SK-N-SH (cell line): Measurements from ENCODE around the gene CFAP57. TPM values are rescaled to one million over a fixed set of nuclear protein-coding genes. Genes with fewer than 3 reads are reported as not detected.

Experiments
- CTCF ChIA-PET: fragments of 300-600, 350-600 bp; formaldehyde crosslinking; extraction: SDS; loops from one replicate; lab custom pipeline; 2021; lab: Yijun Ruan, JAX
- POLR2A ChIA-PET: fragments of 350-600 bp; sonication (Branson Sonifier 250); formaldehyde crosslinking; extraction: SDS; loops from one replicate; lab custom pipeline; 2020; ENCODE audit warnings: antibody characterized with exemption, inconsistent platforms; lab: Yijun Ruan, JAX
- DNase-seq: peaks from one replicate; pipeline ENCODE4 v3.0.0; 2012
- H2AFZ ChIP-seq: fragments of 200-600 bp; sonication (generic); 2 replicates; pipeline ENCODE4 v1.8.1; 2016; ENCODE audit warnings: antibody characterized with exemption, mild to moderate bottlenecking, low read depth
- H3F3A ChIP-seq: fragments of 200-600 bp; sonication (generic); replicated peaks from 2 replicates; pipeline ENCODE3; 2016; ENCODE audit warnings: antibody characterized with exemption, mild to moderate bottlenecking; ENCODE audit not compliant: insufficient read depth
- H3K27ac ChIP-seq, 2 experiments: fragments of 200-500 bp in 1 of 2; fragments of 200-600 bp in 1 of 2; sonication (Bioruptor generic) in 1 of 2; sonication (generic), shearing (Covaris generic) in 1 of 2; 2 replicates each; pipeline versions ENCODE4 v1.5.1 to v1.6.1; 2014 to 2016; ENCODE audit warnings: low read depth in 2 of 2, inconsistent platforms in 1 of 2, low read length in 1 of 2, mild to moderate bottlenecking in 1 of 2, mixed read lengths in 1 of 2
- H3K27me3 ChIP-seq: fragments of 200-600 bp; sonication (generic), shearing (Covaris generic); 2 replicates; pipeline ENCODE4 v1.6.1; 2016; ENCODE audit warnings: mixed run types; ENCODE audit not compliant: insufficient read depth
- H3K36me3 ChIP-seq, 2 experiments: fragments of 200-500 bp in 1 of 2; fragments of 200-600 bp in 1 of 2; sonication (Bioruptor generic) in 1 of 2; sonication (generic) in 1 of 2; replicated peaks in 1 of 2; 2 replicates each; pipeline versions ENCODE3 to v1.5.1; 2014 to 2016; ENCODE audit warnings: low read length in 1 of 2, mild to moderate bottlenecking in 1 of 2; ENCODE audit not compliant: insufficient read depth in 2 of 2, control insufficient read depth in 1 of 2
- H3K4me1 ChIP-seq, 2 experiments: fragments of 200-500 bp in 1 of 2; fragments of 200-600 bp in 1 of 2; sonication (Bioruptor generic) in 1 of 2; sonication (generic), shearing (Covaris generic) in 1 of 2; 2 replicates each; pipeline versions ENCODE4 v1.5.1 to v1.6.1; 2014 to 2016; ENCODE audit warnings: low read depth in 1 of 2, low read length in 1 of 2, mixed run types in 1 of 2; ENCODE audit not compliant: insufficient read depth in 2 of 2, control insufficient read depth in 1 of 2
- H3K4me2 ChIP-seq: fragments of 200-600 bp; sonication (generic), shearing (Covaris generic); 2 replicates; pipeline ENCODE4 v1.6.1; 2017; ENCODE audit warnings: mixed run types
- H3K4me3 ChIP-seq, 2 experiments: fragments of 200-500 bp in 1 of 2; fragments of 200-600 bp in 1 of 2; sonication (Bioruptor generic) in 1 of 2; sonication (generic), shearing (Covaris generic) in 1 of 2; 2 replicates each; pipeline versions ENCODE4 v1.5.1 to v1.8.1; 2014 to 2016; ENCODE audit warnings: low read depth in 2 of 2, inconsistent platforms in 1 of 2, low read length in 1 of 2, mild to moderate bottlenecking in 1 of 2, mixed read lengths in 1 of 2, moderate library complexity in 1 of 2
- H3K79me2 ChIP-seq: fragments of 200-600 bp; sonication (generic); 2 replicates; pipeline ENCODE4 v1.8.1; 2017; ENCODE audit warnings: mild to moderate bottlenecking; ENCODE audit not compliant: insufficient read depth
- H3K9ac ChIP-seq: fragments of 200-600 bp; sonication (generic); 2 replicates; pipeline ENCODE4 v1.6.1; 2017; ENCODE audit warnings: mixed run types
- H3K9me2 ChIP-seq: fragments of 200-600 bp; sonication (generic); 2 replicates; pipeline ENCODE4 v1.6.1; 2017; ENCODE audit warnings: mixed run types
- H3K9me3 ChIP-seq: fragments of 200-600 bp; sonication (generic); 2 replicates; pipeline ENCODE4 v1.6.1; 2017; ENCODE audit warnings: mixed run types, mild to moderate bottlenecking, moderate library complexity
- H4K20me1 ChIP-seq: fragments of 200-600 bp; sonication (generic); 2 replicates; pipeline ENCODE4 v1.6.1; 2017; ENCODE audit warnings: mild to moderate bottlenecking, mixed run types; ENCODE audit not compliant: insufficient read depth
- CHD2 ChIP-seq: fragments of 150-350 bp; IDR thresholded peaks from 2 replicates; pipeline ENCODE4 v1.6.1; 2018; ENCODE audit warnings: low read length; ENCODE audit not compliant: partially characterized antibody
- EP300 ChIP-seq, 2 experiments: IDR thresholded peaks; 2 replicates each; pipeline versions ENCODE4 v1.4.0 to v1.6.1; 2012; ENCODE audit warnings: borderline replicate concordance in 1 of 2, low read depth in 1 of 2, low read length in 1 of 2
- FOSL2 ChIP-seq: IDR thresholded peaks from 2 replicates; pipeline ENCODE4 v1.4.0; 2012; ENCODE audit warnings: low read depth, mild to moderate bottlenecking, moderate library complexity, borderline replicate concordance
- GATA2 ChIP-seq: sonication (generic); formaldehyde crosslinking; IDR thresholded peaks from 2 replicates; pipeline ENCODE4 v1.5.0; 2020; ENCODE audit warnings: mild to moderate bottlenecking, missing genetic modification reagents
- RCOR1 ChIP-seq: fragments of 150-350 bp; IDR thresholded peaks from 2 replicates; pipeline ENCODE4 v1.6.1; 2017; ENCODE audit warnings: antibody characterized with exemption, low read length
- SMC3 ChIP-seq: IDR thresholded peaks from 2 replicates; pipeline ENCODE4 v1.6.1; 2012; ENCODE audit warnings: low read depth, low read length, improper control_type of control experiment
- TCF12 ChIP-seq: IDR thresholded peaks from 2 replicates; pipeline ENCODE4 v1.4.0; 2012
- TEAD4 ChIP-seq: IDR thresholded peaks from 2 replicates; pipeline ENCODE4 v1.4.0; 2012; ENCODE audit warnings: mild to moderate bottlenecking, borderline replicate concordance; ENCODE audit not compliant: insufficient read depth
- WGBS: methylation state at CpG from one replicate; pipeline ENCODE4 v1.1.6; 2017; ENCODE audit warnings: low lambda C conversion rate; 5-methylcytosine and 5-hydroxymethylcytosine counted together
- polyA plus RNA-seq, 3 experiments: library from polyadenylated mRNA; depleted of rRNA; stranded (reverse); fragments of >200 nt; gene quantifications; 2 replicates each; pipeline ENCODE4 v1.2.3, GENCODE V29; 2012
- TF ChIP-seq, protein P1 (sequence below): IDR thresholded peaks from 2 replicates; pipeline ENCODE4 v1.4.0; 2012; ENCODE audit warnings: low read depth, borderline replicate concordance
- TF ChIP-seq, protein P2 (sequence below): fragments of 150-350 bp; IDR thresholded peaks from 2 replicates; pipeline ENCODE4 v1.6.1; 2016; ENCODE audit warnings: mild to moderate bottlenecking, low read depth, low read length

Gene CFAP57
- polyA plus RNA-seq, 1 of the 3 experiments (the other 2 are of a cell fraction), result 0.36 TPM

- H3K4me1 ChIP-seq, result 0 out of 4 replicates have a peak, but pooled peaks cover 0 to 6% of the 10 kb centered on the region in 2 experiments
- H3K4me3 ChIP-seq, result no peak overlapping the region
- peak; percentile 3; the same call in 1 of the 2 replicates for TF ChIP-seq FOSL2
- TF ChIP-seq, protein P1, sequence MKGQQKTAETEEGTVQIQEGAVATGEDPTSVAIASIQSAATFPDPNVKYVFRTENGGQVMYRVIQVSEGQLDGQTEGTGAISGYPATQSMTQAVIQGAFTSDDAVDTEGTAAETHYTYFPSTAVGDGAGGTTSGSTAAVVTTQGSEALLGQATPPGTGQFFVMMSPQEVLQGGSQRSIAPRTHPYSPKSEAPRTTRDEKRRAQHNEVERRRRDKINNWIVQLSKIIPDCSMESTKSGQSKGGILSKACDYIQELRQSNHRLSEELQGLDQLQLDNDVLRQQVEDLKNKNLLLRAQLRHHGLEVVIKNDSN, result no peak
- H3K27me3 ChIP-seq, result 0 out of 2 replicates have a peak, but pooled peaks cover 5% of the 10 kb centered on the region
- no peak overlapping the region for H2AFZ ChIP-seq
- no peaks in the 10 kb centered on the region for H3K36me3 ChIP-seq
- H3K4me2 ChIP-seq, result no peak overlapping the region
- H3K27ac ChIP-seq, result no peak overlapping the region
- ChIA-PET CTCF (interaction anchor here (0.9 kb wide), 1 partner anchor 14 kb away, joined by 3 read pairs; no protein-coding TSS in a partner anchor), POLR2A (interaction anchor here (0.6 kb wide), 1 partner anchor 9 kb away, joined by 4 read pairs; no protein-coding TSS in a partner anchor)
- DNase-seq, result no peak
- no peaks in the 10 kb centered on the region for H3F3A ChIP-seq
- no peaks in the 10 kb centered on the region for H4K20me1 ChIP-seq
- no peak overlapping the region for H3K9ac ChIP-seq
- H3K79me2 ChIP-seq, result no peaks in the 10 kb centered on the region
- 72% methylated on average over 7 of the region's 7 CpGs for WGBS
- no peaks in the 10 kb centered on the region for H3K9me2 ChIP-seq
- no peaks in the 10 kb centered on the region for H3K9me3 ChIP-seq
Measured at GRCh38 chr1:43293896-43294760, 122.0 kb downstream of the CFAP57 start.

DNA sequence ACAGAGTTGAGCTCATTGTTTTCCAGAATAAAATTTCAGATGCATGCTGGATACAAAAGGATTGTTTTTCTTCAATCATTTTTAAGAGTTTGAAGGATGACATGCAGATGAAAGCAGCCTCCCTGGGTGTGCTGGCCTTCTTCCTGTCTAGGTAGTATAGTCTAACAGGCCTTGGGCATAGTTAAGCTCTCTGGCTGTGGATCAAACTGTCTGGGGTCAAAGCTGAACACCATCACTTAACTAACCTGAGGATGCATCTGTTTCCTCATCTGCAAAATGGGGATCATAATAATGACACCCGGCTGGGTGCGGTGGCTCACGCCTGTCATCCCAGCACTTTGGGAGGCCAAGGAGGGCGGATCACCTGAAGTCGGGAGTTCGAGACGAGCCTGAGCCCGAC, 122.6 kb downstream of the CFAP57 start:
- no peak overlapping the region for H2AFZ ChIP-seq
- H3K79me2 ChIP-seq, result no peaks in the 10 kb centered on the region
- H3K4me2 ChIP-seq, result no peak overlapping the region
- no peaks in the 10 kb centered on the region for H3K9me2 ChIP-seq
- no peak overlapping the region for H3K9ac ChIP-seq
- ChIA-PET CTCF (interaction anchor here (0.9 kb wide), 1 partner anchor 15 kb away, joined by 3 read pairs; no protein-coding TSS in a partner anchor), POLR2A (interaction anchor here (0.6 kb wide), 1 partner anchor 9 kb away, joined by 4 read pairs; no protein-coding TSS in a partner anchor)
- DNase-seq, result no peak
- no peak overlapping the region for H3K27ac ChIP-seq
- no peaks in the 10 kb centered on the region for H4K20me1 ChIP-seq
- 0 out of 2 replicates have a peak, but pooled peaks cover 4% of the 10 kb centered on the region for H3K27me3 ChIP-seq
- H3K4me3 ChIP-seq, result no peak overlapping the region
- 89% methylated on average over 8 of the region's 8 CpGs for WGBS
- no peaks in the 10 kb centered on the region for H3F3A ChIP-seq
- H3K4me1 ChIP-seq, result 0 out of 4 replicates have a peak, but pooled peaks cover 0 to 6% of the 10 kb centered on the region in 2 experiments
- H3K9me3 ChIP-seq, result no peaks in the 10 kb centered on the region
- TF ChIP-seq TCF12 (no peak), TEAD4 (no peak), CHD2 (no peak), SMC3 (no peak), GATA2 (CRISPR knock-in tag) (no peak), RCOR1 (no peak), EP300 (IDR thresholded peaks at IDR 0.05; ENCODE audit: borderline replicate concordance in 1 of 2, low read depth in 1 of 2, low read length in 1 of 2) (no peak)
- TF ChIP-seq, protein P2, sequence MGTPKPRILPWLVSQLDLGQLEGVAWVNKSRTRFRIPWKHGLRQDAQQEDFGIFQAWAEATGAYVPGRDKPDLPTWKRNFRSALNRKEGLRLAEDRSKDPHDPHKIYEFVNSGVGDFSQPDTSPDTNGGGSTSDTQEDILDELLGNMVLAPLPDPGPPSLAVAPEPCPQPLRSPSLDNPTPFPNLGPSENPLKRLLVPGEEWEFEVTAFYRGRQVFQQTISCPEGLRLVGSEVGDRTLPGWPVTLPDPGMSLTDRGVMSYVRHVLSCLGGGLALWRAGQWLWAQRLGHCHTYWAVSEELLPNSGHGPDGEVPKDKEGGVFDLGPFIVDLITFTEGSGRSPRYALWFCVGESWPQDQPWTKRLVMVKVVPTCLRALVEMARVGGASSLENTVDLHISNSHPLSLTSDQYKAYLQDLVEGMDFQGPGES, result no peak
- H3K36me3 ChIP-seq, result no peaks in the 10 kb centered on the region
